Hepatocyte (in vitro differentiated cells): ENCODE results near the gene LRMDA.

Experiments
- CTCF ChIP-seq: fragments of 200-600 bp; sonication (generic); IDR thresholded peaks from 2 replicates; pipeline ENCODE4 v1.5.1; 2016; ENCODE audit warnings: antibody characterized with exemption, mild to moderate bottlenecking; ENCODE audit not compliant: poor library complexity
- EZH2phosphoT487 ChIP-seq: fragments of 200-600 bp; sonication (generic); IDR thresholded peaks from one replicate; pipeline ENCODE4 v1.6.1; 2018; ENCODE audit warnings: antibody characterized with exemption, mild to moderate bottlenecking, low read depth, moderate library complexity; ENCODE audit not compliant: unreplicated experiment, severe bottlenecking

- TF ChIP-seq EZH2phosphoT487 = no peak
- TF ChIP-seq CTCF = no peak
These were observed 744.2 kb downstream of the LRMDA start for GRCh38 chr10:76175533-76176165.
